Measurements from ENCODE around the gene ALAS1.

The ALAS1 gene

GRCh38 chr3:52256159-52256558, 58.2 kb downstream of the ALAS1 start:
- no peak for DNase-seq

- no peak for DNase-seq
Measured at GRCh38 chr3:52256622-52257021, 58.7 kb downstream of the ALAS1 start.

GRCh38 chr3:52257911-52258310, 60.0 kb downstream of the ALAS1 start:
- DNase-seq: no peak

- DNase-seq: no peak
Measured at GRCh38 chr3:52259035-52259434, 61.1 kb downstream of the ALAS1 start.

GRCh38 chr3:52259448-52259847, 61.5 kb downstream of the ALAS1 start:
- no peak for DNase-seq

- no peak for DNase-seq
Measured at GRCh38 chr3:52262447-52262846, 64.5 kb downstream of the ALAS1 start.
